ENCODE data around the gene NPFF.

NPFF gene

DNA sequence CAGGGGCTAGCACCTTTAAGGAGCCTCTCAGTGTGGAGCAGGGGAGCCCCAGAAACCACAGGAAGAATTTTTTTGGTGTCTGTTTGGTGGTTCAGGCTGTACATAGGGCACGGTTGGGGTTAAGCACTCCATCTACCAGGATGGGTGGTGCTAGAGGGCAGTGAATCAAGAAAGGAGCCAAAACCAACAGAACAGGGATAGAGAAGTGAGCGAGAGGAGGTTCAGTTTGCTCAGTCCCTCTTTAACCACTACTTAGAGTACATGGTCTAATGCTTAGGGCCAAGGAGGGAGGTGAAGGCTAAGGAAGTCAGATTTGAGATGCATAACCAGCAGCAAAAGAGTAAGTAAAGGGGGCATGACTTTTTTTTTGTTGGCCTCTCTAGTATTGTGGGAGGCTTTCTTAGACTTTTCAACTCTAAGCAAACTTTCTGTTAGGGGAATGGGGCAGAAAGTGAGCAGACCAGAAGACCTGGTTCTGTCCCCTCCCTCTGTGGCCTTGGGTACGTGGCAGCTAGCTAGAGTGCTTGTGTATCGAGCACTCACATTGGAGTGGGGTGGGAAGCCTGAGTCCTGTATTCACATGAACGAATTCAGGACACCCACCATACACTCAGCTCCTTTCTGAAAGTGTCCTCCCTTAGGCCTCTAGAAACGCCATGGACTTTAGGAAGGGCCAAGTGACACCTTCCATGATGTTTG is 6.6 kb upstream of the NPFF start:
- DNase-seq: no peak

DNA sequence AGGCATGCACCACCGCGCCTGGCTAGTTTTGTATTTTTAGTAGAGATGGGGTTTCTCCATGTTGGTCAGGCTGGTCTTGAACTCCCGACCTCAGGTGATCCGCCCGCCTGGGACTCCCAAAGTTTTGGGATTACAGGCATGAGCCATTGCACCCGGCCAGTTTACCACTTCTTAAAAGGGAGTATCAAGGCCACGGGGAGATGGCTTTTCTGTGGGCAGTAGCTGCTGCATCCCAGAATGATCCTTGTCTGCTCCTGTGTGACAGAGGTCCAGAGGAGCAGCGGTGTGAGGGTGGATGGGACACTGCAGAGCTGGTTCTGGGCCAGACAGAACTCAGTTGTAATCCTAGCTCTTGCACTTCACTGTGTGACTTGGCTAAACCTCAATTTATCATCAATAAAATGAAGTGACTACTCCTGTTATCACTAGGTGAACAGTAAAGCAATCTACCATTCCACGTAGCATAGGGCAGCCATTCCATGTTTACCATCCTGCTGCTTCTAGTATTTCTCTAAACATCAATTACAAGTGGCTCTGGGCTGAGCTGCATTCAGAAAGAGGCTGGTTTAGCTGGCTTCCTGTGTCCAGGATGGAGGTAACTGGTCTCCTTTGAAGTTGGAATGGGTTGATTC is 3.0 kb upstream of the NPFF start:
- no peak for DNase-seq

DNA sequence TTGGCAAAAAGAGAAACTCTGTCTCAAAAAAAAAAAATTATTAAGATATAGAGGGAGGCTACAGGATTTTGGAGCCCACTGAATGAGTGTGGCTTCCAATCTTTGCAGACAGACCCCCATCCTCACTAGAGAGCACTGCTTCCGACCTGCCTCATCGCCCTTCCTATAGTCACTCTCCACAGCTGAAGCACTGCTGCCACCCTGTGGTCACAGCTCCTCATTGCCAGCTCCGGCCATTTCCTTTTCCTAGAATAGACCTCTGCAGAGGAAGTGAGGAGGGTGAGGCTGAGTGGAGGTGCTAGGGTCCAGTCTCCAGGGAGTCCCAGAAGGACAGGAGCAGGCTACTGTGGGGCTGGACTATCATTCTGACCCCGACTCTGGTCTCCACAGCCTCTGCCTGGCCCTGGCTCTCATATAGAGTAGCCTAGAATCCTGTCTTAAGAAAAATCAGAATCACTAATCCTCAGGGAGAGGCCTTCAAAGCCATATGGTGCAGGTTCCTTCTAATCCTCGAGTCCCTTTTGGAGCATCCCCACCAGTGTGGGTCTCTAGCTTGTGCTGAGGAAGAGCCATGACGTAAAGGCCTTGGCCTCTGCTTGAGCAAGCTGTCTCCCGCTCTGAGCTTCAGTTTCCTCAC is 1.4 kb upstream of the NPFF start:
- DNase-seq: peak; percentile 6

DNA sequence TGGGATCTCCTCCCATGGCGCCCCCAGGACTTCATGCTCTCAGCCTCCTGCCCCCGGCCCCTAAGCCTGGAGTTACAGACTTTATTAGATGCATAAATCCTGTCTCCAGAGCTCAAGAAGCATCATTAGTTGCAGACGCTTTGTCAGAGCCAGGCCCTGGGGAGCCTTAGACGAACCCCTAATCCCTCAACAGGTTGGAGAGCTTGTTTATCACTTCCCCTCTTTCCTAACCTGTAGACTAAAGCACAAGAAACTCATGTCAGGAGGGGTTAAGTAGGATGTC is 260 bp upstream of the NPFF start:
- DNase-seq: no peak

DNA sequence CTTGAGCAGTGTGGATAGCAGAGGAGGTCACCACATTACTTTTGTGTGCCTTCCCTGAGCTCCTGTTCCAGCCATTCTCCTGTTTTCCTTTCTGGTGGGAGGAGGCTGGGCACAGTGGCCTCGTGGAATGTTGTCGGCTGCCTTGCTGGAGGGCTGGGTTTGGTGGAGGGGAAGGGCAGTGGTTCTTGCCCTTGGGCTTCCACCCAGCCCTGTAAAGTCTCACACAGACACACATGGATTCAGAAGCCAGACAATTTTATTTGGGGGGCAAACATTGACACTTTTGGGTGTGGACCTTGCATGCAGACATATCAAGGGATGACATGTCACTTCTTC is 866 bp downstream of the NPFF start:
- DNase-seq: no peak

DNA sequence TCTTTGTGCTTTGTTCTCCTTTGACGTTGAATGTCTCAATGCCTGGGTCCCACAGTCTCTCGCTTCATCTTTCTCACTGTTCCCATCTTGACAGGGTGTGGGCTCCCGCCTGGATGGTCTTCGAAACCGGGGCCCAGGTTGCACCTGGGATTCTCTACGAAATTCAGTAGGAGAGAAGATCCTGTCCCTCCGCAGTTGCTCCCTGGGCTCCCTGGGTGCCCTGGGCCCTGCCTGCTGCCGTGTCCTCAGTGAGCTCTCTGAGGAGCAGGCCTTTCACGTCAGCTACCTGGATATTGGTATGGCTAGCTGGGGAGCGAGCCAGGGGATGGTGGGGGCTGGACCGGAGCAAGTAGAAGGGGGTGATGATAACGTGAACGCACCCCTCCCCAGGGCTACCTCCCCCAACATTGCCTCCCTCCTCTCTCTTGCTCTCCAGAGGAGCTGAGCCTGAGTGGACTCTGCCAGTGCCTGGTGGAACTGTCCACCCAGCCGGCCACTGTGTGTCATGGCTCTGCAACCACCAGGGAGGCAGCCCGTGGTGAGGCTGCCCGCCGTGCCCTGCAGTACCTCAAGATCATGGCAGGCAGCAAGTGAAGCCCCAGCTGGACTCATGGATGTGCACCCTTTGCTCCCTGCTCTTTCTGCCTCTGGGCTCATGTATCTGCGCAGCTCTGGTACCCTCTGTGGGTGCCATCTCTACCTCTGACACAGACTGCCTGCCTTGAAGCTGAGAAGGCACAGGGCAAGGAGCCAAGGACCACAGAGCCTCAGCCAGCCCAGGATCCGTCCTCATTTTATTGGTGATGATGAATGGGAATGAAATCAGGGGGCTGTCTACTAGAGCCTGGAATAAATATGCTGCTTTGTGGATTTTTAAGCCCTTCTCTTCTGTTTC is 1.5 kb downstream of the NPFF start:
- DNase-seq: no peak

DNA sequence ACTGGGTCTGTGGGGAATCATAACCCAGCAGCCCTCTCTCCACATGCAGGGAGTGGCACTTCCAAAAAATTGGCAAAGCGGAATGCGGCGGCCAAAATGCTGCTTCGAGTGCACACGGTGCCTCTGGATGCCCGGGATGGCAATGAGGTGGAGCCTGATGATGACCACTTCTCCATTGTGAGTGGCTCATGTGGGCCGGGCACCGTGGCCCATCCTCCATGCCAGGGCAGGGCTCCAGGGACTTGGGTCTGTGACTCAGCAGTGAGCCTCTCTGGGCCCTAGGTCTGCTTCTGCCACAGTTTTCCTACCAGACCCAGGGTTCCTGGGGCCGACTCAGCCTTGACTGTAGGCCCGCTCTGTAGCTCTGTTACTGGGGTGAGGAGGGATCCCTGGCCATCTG is 2.2 kb downstream of the NPFF start:
- DNase-seq: no peak

DNA sequence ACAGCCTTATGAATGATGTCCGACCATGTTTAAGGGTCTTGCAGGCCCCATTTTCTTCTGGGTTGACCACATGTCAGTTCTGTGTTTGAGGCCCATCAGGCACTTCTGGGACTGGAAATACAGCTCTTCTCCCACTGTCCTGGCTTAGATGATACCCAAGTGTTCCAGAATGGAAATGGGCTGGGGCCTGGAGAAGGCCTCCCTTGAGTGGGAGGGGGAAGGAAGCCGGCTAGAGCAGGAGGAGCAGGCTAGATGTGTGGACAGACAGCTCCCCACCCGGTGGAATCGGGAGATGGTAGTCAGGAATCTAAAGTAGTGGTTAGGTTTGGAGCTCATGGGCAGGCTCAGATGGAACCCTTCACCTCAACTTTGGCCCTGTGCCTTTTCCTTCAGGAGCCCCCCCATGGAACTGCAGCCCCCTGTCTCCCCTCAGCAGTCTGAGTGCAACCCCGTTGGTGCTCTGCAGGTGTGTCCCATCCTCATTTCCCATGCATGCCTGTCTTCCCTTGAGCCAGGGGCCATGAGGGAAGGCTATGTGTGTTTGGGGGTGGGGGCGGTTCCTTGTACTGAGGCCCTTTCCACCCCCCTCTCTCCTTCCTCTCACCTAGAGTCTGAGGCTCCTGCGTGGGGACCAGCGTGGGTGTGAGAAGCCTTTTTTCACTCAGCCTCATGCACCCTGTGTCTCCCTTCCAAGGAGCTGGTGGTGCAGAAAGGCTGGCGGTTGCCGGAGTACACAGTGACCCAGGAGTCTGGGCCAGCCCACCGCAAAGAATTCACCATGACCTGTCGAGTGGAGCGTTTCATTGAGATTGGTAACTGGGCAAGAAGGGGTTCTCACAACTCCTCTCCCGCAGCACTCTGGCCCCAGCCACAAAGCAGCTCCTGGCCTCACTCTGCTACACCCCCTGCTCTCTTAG is 3.0 kb downstream of the NPFF start:
- DNase-seq: no peak

DNA sequence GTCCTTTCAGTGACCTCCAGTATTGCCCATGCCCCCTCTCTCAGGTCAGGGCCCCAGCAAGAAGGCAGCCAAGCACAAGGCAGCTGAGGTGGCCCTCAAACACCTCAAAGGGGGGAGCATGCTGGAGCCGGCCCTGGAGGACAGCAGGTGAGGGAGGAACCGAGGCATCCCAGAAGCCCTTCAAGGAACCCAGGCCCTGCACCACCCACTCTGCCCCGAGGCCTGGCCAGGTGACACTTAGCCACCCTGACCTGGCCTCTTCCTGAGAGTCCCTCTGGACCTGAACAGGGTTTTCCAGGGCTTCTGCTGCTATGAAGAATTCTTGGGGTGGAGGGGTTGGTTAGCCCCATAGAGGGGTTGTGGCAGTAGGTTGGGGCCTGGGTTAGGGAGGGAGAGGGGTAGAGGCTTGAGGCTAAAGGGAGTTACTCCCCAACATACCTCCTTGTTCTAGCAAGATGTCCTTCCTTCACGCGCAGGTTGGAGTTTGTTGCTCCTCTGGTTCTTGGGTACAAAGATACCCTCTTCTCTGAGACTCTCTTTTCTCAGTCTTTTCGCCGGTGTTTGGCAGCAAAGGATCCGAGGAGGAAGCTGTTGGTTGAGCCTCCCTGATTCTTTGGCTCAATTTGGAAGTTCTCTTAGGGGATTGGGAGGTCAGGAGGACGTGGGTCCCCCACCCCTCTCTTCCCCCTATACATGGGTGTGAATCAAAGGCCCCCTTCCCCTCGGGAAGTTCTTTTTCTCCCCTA is 4.1 kb downstream of the NPFF start:
- no peak for DNase-seq

DNA sequence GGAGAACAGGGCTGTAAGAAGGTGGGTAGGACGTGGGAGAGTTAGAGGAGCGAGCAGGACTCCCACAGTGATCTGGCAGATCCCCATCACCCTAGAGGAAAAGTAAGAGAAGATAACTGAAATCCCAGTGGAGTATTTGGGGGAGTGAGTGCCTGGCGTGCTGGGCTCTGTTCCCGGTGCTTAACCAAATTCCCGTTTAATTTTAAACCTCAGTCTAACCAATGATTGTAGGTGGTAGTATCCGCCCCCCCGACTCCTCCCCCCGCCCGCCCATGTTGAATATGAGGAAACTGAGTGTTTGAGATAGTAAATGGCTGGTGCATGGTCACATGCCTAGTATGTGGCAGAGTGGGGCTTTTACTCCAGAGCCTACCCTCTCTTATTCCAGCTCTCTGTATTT is 5.0 kb downstream of the NPFF start:
- no peak for DNase-seq

DNA sequence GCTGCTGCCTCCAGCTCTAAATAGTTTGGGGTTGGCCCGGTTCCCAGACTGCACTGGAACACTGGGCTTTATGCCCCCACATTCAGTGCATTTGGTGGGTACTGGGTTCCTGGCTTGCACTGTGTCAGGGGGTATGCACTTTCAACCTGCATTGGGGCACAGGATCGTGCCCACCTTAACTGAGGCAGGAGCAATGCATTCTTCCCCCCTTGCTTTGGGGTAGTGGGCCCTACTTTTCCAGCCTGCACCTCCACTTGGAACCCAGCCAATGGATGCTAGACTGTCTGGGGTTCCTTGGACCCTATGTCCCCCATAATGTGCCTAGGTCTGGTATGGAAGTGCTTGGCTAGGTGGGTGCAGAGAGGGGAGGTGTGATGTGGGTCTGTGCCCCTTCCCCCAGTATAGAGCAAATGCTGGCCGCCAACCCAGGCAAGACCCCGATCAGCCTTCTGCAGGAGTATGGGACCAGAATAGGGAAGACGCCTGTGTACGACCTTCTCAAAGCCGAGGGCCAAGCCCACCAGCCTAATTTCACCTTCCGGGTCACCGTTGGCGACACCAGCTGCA is 5.6 kb downstream of the NPFF start:
- DNase-seq: no peak

DNA sequence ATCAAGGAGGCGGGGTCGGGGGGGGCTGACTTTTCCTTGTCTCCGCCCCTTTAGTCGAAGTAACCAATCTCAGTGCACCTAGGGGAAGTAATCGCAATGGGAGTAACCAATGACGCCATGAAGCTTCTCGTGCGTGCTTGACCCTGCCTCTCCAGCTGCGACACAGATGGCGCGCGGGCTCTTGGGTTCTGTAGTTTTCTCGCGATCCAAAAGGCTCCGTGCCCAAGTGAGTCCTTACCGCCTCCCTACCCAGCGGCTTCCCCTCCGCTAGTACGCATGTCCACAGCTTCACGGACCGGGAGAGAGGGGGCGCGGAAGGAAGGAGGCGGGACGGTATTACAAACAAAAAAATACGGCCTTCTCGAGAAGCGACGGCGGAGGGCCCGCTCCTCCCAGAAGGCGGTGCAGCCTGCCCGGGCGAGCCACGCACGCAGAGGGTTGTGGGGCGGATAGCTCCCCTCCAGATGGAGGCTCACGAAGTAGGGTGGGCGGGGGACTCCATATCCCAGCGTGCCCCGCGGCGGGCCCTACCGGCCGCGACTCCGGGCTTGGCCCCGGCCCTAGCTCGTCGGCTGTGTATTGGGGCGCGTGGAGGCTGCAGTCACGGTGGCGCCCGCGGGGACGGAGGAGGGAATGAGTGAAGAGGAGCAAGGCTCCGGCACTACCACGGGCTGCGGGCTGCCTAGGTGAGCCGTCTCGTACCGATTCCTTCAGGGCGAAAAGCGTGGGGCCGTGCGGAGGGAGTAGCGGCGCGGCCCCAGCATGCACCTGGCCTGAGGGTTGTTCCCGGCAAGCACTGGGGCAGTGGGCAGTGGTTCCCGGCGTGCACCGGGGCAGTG is 6.3 kb downstream of the NPFF start, which contains the start of gene TARBP2:
TARBP2 (plus strand) TSS at position 508 of the 839 bp plus-strand sequence; CDS start at position 634, 126 bp downstream.
- DNase-seq: peak; percentile 87

DNA sequence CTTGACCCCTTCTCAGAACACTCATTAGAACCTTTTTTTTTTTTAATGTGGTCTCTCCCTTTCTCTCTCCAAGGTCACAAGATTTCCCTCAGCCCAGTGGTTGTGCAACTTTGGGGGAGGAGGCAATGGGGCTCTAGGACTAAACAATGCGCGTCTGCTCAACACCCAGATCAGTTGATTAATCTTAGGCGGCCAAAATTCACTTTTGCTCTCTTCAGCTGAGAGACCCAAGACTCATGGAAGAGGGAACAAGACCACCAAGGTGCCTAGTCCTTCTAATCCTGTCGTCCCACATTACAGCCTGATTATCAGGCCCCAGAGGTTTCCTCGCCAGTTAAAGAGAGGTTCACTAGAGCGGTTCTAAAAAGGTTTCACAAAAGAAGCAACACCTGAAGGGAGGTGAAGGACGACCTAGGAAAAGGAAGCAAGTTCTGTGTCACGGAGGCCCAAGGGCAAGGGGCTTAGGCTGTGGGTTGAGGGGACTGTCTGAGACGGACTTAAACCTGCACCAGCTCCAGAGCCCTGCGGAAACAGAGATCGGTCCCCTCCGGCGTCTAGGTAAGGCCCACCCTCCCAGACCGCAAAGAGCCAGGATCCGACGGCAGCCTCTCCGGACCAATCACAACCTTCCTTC is 7.0 kb downstream of the NPFF start:
- no peak for DNase-seq

DNA sequence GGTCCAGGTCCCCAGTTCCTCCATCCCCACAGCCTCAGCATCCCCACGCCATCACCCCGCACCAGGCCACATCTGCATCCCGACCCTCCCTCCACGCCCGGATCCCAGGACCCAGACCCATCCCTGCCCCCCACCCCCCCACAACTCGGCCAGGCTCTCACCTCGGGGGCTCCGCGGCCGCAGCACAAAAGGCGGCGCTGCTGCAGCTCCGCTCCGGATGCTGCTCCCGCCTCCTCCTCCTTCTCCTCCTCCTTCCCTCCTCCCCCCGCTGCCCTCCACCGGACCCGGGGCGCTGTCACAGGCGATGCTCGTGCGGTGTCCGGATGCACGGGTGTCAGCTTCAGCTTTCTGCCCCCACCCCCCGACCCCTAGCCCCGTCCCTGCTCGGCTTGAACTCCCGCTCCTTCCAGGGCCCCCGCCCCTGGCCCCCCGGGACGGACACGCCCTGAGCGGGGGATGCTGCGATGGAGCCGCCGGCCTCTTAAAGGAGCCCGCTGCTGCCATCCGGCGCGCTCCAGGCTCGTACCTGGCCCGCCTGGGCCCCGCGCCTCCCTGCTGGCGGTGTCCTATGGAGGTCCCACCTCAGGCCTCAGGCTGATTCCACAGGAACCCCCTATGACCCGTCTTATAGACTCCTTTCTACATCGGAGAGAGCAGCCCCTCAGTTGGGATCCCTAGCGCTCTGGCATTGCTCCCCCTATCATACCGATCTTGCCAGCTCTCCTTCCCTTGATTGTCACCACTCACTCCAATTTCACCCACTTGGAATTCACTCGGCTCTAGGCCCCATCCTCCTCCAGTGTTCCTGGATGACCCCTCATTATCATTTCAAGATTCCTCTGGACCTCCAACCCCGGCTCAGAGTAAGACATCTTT is 7.8 kb downstream of the NPFF start, which contains the start of gene MAP3K12:
MAP3K12 (minus strand) TSS at position 193 of the 876 bp plus-strand sequence. CDS start 12,067 bp downstream, outside the sequence.
- DNase-seq: no peak

DNA sequence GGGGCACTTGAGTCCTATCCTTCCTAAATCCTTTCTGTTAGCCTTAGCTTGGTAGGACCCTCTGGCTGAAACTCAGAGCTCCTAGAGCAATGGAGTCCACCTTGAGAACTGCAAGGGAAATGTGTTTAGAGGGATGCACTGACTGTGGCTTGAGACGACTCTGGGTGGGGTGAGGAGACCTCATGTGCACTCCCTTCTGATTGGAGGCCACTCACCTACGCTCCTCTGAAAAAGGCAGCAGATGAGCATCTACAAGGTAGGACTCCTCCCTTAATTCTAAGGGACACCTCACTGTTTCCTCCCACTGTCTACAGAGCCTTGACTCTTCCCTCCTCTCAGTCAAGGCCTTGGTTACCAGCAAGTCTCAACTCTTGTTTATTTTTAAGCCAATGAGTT is 9.1 kb downstream of the NPFF start:
- no peak for DNase-seq

DNA sequence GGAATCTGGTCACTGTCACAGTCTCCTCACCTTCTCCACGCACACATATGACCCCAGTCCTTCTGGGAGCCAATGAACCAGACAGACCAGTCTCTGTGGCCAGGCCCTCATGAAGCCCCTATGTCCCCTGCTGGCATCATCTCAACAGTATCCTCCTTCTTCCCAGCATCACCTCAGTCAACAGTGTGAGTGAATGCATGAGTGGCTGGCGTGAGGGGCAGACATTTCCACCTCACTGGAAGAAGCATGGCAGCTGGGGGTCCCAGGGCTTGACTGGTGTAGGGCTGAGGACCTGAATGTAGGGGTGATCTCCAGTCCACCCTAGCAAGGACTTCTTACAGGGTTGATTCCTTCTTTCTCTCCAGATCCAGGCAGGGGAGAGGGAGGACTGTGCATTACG is 9.8 kb downstream of the NPFF start:
- no peak for DNase-seq

DNA sequence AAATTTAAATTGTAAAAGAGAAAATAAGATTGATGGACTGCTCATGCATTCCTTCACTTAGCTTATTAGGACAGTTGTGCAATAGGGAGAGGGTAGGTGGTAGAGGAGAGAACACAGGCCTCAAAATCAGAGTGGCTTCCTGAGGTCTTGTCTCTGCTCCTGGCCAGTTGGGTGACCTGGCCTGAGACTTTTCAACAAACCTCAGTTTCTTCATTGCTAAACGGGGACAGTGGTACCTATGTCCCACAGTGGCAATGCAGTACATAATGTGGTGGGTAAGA is 10.6 kb downstream of the NPFF start:
- no peak for DNase-seq

DNA sequence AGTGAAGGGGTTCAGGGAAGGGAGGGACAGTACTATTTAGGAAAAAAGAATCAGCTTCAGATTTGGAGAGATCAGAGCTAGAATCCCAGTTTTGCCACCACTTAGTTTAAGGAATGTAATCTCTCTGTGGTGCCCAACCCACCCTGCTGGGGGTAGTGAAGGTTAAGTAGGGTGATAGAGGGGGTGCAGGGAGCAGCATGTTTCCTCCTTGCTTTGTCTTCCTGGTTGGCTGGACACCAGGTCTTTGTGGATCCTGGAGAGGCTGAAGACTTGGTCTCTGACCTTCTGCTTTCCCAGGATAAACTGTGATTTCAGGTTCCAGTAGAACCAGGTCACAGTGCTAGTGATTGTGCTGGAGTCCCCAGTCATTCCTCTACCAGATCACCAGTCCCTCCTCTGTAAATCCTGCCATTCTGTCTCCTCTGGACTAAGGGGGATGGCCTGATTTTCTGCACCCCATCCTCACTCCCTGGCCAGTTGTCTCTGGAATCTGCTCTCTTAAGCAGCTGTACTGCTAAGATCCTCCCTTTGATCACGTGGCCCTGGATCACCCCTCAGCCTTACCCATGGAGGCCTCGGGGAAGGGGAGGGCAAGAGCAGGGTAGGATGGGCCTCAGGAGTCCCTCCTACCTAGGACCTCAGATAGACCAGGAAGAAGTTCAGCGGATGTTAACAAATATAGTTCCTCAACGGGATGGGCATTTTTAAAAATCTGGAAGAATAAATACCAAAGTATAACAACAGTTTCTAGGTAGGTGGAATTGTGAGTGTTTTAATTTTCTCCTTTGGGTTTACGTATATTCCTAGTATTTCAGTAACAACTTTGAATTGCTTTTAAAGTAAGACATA is 11.2 kb downstream of the NPFF start:
- DNase-seq: no peak

Measured in DMS79 (cell line).